HG03378 (cell line): ENCODE measurements around the gene EDIL3.
"Not testable (repeated sequence)": the region's sequence is repeated elsewhere in the genome, so short reads cannot be mapped to it uniquely, and the experiment has no call there.

Experiments
- ATAC-seq: cut with Tn5 transposase; IDR thresholded peaks from one replicate; pipeline ENCODE4 v1.9.1; 2021; ENCODE audit warnings: mild to moderate bottlenecking, moderate library complexity; ENCODE audit not compliant: unreplicated experiment

The EDIL3 gene

GRCh38 chr5:84085387-84086041 lies 299.2 kb downstream of the EDIL3 start:
- ATAC-seq, result no peak

- no peak for ATAC-seq
Observed at GRCh38 chr5:84080908-84081307, 303.8 kb downstream of the EDIL3 start.

GRCh38 chr5:84072339-84072738 lies 312.3 kb downstream of the EDIL3 start:
- ATAC-seq, result no peak

- ATAC-seq, result no peak
Observed at GRCh38 chr5:84069608-84070179, 315.0 kb downstream of the EDIL3 start.

- ATAC-seq, result no peak
Observed at GRCh38 chr5:84063041-84063440, 321.6 kb downstream of the EDIL3 start.

- no peak for ATAC-seq
Observed at GRCh38 chr5:84059672-84060071, 325.0 kb downstream of the EDIL3 start.

GRCh38 chr5:84058561-84058960 lies 326.1 kb downstream of the EDIL3 start:
- no peak for ATAC-seq

- ATAC-seq, result no peak
Observed at GRCh38 chr5:84057211-84057610, 327.5 kb downstream of the EDIL3 start.

GRCh38 chr5:84045964-84046363 lies 338.7 kb downstream of the EDIL3 start:
- ATAC-seq, result no peak

GRCh38 chr5:84036842-84037241 lies 347.8 kb downstream of the EDIL3 start:
- no peak for ATAC-seq

GRCh38 chr5:84032324-84032723 lies 352.4 kb downstream of the EDIL3 start:
- no peak for ATAC-seq

- no peak for ATAC-seq
Observed at GRCh38 chr5:84028093-84028492, 356.6 kb downstream of the EDIL3 start.

GRCh38 chr5:84018521-84018920 lies 366.2 kb downstream of the EDIL3 start:
- not testable (repeated sequence) for ATAC-seq

- ATAC-seq, result no peak
Observed at GRCh38 chr5:84017523-84018172, 367.0 kb downstream of the EDIL3 start.

GRCh38 chr5:84016085-84016484 lies 368.6 kb downstream of the EDIL3 start:
- no peak for ATAC-seq

GRCh38 chr5:84014966-84015365 lies 369.7 kb downstream of the EDIL3 start:
- ATAC-seq, result no peak

GRCh38 chr5:83993803-83994202 lies 390.9 kb downstream of the EDIL3 start:
- ATAC-seq, result no peak

GRCh38 chr5:83991566-83992224 lies 393.0 kb downstream of the EDIL3 start:
- no peak for ATAC-seq

- ATAC-seq, result no peak
Observed at GRCh38 chr5:83988293-83988685, 396.4 kb downstream of the EDIL3 start.

GRCh38 chr5:83987513-83988292 lies 397.0 kb downstream of the EDIL3 start:
- no peak for ATAC-seq

- no peak for ATAC-seq
Observed at GRCh38 chr5:83983852-83984251, 400.8 kb downstream of the EDIL3 start.
